DMS53 (cell line): Measurements from ENCODE around the gene ZNF609.

ENCODE experiments used
- DNase-seq: peaks from one replicate; lab custom pipeline; 2025; lab: John Stamatoyannopoulos, UW

Gene ZNF609

DNA sequence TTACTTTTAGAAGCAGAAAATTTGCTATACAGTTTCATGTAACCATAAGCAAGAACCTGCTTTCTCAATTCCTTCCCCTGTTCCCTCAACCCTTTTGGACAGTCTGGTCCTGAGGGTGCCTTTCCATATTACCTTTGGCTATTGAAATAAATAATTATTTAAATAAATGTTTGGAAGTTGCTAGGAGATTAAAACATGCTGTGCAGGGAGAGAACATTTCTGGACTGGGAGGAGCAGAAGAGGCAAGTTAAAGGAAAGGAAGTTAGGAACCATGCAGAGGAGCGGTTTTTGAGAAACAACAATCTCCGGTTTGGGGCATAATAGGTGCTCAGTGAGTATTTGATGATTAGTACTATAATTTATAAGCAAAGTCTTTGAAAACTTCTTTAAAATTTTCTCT, 41.8 kb downstream of the ZNF609 start:
- no peak for DNase-seq

DNA sequence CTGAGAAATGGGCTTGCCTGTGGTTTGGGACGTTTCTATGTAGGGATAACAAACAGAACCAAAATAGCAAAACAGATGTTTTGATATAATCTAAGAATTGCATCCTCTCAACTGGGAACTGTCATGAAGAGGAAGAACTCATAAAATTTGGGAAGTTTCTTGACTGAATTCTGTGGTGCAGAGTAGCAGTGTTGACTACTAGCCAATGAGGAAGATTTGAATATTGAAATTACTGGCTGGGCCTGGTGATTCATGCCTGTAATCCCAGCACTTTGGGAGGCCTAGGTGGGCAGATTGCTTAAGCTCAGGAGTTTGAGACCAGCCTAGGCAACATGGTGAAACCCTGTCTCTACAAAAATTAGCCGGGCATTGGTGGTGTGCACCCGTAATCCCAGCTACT, 42.2 kb downstream of the ZNF609 start:
- DNase-seq, result no peak

DNA sequence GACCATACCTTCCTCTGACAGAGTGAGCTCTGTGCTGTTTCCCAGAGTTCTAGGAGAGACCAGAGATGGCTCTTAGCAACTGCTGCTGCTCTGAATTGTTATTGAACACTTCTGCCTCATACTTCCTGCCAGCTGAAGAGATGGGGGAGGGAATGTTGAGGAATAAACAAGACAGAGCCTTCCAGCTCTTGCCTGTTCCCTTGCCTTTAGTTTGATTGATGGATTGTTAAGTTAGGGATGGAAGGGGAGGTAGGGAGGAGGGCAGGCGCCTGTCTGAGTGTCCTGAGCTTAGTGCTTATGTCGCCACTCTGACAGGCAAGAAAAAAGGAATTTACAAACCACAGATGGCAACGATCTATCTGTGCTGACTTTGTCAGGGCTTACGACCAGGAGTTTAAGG, 42.8 kb downstream of the ZNF609 start:
- peak; percentile 2 for DNase-seq

DNA sequence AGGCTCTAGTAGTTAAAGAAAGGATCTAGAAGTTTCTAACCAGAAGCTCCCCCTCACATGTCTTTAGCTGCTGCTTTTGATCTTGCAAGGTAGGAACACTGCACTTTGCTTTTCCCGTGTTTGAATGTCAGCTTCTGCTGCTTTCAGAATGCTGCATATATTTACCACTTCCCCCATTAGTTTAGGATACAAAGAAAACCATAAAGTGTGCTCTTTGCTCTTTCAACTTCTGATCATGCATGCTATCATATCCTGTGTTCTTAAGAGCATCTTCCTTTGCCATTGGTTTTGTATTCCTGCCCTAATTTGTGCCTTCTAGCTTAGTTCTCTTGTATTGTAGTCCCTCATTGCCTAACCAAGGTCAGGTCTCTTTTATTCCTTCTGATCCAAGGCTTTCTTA, 43.3 kb downstream of the ZNF609 start:
- no peak for DNase-seq

DNA sequence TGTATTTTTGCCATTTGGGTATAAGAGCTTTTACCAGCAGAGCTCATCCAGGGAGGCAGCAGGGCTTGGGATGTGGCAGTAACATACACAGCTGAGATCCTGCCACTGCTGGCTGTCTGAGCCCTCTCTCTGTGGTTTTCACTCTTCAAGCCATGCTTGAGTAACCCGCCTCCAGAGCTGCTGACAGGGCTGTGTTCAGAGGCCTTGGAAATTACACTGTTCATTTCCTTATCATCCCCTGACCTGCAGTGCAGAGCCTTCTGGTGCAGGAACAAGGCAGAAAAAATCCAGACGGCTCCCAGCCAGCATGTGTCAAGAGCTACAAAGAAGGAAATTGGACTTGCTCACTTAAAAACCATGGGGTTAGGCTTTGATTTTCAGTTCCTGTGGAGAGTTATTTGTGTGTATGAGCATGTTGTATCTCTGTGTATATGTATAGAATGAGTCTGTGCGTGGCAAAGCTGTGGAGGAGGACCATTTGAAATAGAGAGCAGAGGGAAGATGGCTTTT, 47.0 kb downstream of the ZNF609 start:
- peak; percentile 46 for DNase-seq

DNA sequence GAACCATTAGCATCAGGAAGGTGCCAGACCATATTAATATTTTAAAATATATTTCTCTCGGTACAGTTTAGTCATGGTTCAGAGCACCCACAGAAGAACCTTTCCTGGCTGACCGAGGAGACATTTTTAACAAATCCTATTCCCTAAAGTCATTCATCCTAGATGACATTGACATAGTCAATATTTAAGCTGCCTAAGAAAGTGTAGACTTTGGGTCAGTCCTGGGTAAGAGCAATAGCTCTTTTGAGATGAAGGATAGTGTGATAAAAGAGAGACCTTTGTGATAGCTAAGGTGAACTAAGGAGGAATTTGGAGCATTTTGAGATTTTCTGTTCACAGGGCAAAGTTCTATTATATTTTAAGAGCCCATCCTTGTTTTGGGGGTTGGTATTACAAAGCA, 47.5 kb downstream of the ZNF609 start:
- no peak for DNase-seq

DNA sequence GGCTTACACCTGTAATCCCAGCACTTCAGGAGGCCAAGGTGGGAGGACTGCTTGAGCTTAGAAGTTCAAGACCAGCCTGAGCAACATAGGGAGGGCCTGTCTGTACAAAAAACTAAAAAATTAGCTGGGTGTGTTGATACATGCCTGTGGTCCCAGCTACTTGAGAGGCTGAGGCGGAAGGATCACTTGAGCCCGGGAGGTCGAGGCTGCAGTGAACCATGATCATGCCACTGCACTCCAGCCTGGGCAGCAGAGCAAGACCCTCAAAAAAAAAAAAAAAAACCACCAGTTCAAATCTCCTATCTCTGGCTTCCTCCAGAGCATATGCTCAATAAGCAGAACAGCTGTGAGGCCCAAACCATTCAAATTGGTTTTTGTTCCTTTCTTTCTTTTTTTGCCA, 53.4 kb downstream of the ZNF609 start:
- no peak for DNase-seq

DNA sequence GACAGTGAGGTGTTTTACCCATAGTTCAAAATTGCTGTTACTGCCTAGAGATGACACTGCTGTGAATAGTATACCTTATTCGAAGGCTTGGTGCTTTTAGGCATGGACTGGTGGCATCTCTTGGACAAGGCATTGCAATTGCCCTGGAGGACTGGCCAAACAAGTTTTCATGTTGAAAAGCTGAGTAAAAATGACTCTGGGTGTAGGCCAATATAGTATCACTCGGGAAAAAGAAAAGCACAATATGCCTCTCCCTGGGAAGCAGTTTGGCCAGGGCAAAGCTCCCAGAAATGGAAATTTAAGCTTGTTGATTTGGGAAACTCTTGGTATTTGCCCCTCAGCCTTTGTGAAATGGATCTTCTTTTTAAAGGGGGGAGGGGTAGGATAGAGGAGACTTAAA, 54.8 kb downstream of the ZNF609 start:
- no peak for DNase-seq

DNA sequence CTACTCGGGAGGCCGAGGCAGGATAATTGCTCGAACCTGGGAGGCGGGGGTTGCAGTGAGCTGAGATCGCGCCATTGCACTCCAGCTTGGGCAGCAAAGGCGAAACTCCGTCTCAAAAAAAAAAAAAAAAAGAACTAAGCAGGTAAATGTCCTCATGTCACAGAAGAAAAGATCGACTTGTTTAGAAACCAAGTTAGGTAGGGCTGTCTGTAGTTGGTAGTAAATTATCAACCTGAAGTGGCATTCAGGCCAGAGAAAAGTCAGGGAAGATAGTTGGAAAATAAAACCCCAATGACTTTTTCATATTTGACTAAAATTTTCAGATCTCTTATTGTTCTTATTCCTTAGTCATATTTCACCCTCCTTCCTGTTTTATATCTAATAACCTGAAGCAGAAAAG, 55.4 kb downstream of the ZNF609 start:
- no peak for DNase-seq

DNA sequence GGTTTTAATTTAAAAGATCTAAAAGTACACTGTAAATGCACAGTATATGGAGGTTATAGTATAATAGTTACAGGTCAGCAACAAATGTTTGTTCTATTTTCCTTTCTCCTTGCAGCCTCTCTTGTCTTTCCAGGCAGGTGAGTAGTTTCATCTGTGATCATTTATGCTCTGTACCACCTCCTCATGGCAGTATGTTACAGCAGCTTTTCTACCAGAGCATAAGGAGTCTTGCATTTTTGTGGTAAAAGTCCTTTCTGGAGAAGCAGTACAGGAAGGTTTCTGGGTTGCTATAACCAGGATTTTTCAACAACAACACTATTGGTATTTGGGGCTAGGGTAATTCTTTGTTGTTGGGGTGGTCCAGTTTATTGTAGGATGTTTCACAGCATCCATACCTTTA, 59.5 kb downstream of the ZNF609 start:
- peak; percentile 2 for DNase-seq

DNA sequence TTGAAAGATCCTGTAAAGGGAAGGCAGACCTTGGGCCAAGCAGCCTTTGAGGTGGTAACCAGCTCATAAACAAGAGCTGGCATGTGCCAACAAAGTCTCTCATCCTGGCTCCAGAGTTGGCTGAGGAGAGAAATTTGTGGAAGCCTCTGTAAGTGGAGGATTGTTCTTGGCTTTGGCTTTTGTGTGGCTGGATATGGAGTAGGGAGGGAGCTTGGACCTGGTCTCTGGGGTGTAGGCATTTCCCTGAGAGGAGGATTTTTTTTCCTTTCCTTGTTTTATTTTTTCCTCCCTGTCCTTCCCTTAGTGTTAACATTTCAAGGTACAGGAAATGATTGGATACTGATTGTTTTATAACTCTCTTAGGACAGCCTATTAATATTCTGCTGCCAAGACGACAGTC, 60.8 kb downstream of the ZNF609 start:
- DNase-seq, result no peak

DNA sequence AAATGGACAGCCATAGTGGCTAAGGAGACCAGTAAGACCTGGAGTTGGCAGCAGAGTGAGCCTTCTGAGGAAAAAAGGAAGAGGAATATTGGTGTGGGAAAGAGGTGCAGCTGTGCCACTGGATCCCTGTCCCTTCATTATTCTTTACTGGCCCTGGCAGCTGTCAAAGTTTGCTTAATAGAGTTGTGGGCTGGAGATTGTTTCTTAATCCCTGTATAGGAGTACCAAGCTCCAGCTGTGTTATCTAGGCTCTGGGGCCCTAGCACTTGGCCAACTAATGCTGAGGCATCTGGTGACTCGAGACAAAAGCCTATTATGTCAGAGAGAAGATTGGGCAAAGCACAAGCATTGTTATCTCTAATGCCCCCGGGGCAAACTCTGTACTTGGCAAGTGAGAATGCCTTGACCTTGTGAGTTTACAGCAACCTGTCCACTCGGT, 61.4 kb downstream of the ZNF609 start:
- DNase-seq, result peak; percentile 21

DNA sequence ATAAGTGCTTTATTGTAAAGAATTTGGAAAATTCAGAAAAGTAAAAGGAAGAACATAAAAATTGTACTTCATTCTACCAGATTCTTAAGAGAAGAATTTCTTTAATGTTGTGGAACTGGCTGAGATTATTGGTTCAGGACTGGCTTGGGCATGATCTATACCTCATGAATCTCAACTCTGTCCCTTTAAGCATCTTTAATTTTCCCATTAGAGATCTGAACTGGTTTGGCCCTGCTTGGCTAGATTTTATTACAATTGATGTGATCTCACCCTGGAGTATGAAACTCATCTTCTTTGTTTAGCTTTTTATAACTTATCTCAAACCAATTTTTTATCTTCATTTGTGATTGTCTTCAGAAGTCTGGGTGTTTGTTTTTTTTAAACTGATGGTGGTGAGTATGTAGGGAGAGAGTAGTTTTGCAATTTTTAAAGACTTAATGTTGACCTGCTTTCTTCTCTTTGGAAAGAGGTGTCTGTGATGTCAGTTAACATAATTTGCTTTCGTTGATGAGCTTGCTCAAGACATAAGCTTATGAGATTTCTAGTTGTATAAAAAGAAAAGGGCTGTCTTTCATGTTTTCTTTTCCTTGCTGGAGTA, 61.9 kb downstream of the ZNF609 start:
- DNase-seq, result no peak

DNA sequence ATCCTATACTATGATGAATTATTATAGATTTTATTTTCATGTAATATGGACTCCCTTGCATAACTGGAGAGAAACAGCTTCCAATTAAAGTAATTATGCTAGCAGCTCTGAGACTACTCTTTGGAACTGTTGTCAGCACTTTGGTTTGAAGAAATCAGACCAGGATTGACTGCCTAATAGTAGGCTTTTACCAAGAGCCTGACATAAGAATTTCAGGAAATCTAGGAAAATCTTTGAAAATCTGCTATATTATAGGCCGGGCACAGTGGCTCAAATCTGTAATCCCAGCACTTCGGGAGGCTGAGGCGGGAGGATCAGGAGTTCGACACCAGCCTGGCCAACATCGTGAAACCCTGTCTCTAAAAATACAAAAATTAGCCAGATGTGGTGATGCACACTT, 62.9 kb downstream of the ZNF609 start:
- no peak for DNase-seq

DNA sequence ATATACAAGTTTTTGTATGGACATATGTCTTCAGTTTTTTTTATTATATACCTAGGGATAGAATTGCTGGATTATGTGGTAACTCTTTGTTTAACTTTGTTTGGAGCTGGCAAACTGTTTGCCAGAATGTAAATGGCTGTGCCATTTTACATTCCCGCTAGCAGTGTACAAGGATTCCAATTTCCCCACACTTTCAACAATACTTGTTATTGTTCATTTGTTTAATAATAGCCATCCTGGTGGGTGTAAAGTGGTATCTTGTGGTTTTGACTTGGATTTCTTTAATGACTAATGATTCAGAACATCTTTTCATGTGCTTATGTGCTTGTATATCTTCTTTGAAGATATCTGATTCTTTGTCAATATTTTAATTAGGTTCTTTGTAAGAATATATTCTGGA, 64.4 kb downstream of the ZNF609 start:
- DNase-seq, result no peak

DNA sequence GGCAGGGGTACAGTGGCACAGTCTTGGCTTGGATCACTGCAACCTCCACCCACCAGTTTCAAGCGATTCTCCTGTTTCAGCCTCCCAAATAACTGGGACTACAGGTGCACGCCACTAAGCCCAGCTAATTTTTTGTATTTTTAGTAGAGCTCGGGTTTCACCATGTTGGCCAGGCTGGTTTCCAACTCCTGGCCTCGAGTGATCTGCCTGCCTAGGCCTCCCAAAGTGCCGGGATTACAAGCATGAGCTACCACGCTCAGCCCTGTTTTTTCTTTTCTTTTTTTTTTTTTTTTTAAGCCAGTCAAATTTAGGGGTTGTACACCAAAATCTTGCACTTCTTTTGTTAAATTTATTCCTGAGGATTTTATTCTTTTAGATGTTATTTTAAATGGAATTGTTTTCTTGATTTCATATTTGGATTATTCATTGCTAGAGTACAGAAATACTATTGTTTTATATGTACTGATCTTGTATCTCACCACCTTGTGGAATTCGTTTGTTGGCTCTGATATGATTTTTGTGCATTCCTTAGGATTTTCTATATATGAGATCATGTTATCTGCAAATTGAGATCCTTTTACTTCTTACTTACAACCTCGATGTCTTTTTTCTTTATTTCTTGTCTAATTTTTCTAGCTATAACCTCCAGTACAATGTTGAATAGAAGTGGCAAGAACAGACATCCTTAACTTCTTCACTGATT, 65.6 kb downstream of the ZNF609 start:
- no peak for DNase-seq

DNA sequence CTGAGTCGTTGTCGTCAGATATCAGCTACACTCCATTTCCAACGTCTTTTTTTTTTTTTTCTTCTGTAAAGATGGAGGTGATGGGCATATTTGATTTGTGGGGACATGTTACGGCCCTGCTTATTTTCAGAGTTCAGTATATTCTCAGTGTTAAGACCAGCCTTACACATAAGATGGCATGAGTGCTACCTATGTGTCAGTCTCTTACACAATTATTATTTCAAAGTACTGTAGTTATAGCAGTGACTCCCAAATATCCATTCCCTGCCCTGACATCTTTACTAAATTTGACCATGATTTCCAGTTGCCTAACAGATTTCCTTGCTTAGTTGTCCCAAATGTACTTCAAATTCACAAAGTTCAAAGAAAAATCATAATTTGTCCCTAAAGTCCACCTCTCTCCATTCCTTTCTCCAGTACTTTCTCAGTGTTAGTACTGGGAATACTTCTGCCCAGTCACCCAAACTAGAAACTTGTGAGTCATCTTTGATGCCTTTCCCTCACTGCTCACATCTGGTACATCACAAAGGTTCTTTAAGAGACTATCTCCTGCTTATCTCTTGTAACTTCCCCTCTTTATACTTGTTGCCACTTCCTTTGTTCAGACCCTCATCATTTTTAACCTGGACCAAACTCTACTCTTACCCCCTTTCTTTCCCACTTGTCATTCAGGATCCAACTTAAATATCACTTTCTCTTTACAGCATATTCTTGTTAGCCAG, 67.0 kb downstream of the ZNF609 start:
- no peak for DNase-seq

DNA sequence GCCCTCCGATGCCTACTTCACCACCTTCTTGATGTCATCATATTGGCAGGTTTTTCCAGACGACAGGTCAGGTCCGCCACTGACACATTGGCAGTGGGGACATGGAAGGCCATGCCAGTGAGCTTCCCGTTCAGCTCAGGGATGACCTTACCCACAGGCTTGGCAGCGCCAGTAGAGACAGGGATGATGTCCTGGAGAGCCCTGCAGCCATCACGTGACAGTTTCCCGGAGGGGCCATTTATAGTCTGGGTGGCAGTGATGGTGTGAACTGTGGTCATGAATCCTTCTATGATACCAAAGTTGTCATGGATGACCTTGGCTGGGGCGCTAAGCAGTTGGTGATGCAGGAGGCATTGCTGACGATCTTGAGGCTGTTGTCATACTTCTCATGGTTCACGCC, 68.5 kb downstream of the ZNF609 start:
- DNase-seq, result no peak

DNA sequence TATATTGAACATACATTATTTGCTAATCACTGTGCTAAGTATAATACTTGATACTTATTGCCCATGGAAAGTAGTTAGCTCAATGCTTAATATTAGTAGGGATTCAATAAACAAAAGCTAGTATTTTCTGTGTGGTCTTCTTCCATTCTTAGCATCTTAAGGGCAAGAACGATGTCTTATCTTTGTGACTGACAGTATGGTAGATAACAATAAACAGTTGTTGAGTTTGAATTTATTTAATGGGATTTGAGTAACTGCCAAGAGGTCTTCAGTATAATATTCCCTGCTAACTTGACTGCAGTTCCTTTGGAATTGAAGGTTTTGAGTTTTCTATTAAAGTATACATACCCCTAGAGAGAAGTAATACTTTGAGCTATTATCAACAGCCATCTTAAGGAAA, 70.1 kb downstream of the ZNF609 start:
- no peak for DNase-seq

DNA sequence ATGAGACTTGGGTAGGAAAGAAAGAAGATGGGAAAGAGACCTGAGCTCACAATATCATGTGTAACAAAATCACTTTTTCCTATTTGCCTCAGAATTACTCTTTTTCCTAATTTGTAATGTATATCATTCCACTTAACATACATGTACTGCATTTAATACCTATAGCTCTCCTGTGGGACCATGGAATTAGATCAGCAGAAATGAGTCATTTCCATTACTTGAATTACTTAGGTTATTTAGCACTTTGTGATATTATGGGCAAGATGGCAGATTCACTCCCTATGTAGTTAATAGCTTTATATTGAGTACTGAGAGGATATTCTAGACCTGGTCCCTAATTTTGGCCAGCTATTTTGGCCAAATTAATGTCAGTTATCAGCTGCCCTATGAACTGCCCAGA, 70.5 kb downstream of the ZNF609 start:
- DNase-seq, result no peak

DNA sequence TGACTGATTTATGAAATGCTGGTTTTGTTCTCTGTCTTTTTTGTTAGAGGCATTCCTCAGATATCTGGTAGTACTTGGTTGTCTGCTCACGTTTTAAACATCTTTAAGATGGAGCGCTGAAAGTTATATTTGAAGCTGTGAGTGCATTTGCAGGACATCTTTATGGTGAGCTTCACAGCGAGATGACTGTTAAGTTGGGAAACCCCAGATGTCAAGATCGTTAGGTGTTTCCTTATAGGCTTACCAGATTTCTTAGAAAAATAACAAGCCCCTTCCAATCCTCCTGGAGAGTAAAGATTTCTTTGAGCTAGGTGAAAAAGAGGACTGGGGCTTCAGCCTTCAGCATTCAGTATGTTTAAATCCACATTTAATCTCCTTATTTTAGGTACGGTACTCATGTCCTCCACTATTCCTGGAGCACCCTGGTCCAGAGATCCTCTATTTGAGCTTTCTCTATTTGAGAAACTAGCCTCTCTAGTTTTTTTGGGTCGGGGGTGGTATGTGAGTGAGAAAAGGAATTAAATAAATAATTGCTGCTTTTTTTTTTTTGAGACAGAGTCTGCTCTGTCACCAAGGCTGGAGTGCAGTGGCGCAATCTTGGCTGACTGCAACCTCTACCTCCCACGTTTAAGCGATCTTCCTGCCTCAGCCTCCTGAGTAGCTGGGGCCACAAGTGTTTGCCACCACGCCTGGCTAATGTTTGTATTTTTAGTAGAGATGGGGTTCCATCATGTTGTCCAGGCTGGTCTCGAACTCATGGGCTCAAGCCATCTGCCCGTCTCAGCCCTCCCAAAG, 72.3 kb downstream of the ZNF609 start:
- DNase-seq, result no peak

DNA sequence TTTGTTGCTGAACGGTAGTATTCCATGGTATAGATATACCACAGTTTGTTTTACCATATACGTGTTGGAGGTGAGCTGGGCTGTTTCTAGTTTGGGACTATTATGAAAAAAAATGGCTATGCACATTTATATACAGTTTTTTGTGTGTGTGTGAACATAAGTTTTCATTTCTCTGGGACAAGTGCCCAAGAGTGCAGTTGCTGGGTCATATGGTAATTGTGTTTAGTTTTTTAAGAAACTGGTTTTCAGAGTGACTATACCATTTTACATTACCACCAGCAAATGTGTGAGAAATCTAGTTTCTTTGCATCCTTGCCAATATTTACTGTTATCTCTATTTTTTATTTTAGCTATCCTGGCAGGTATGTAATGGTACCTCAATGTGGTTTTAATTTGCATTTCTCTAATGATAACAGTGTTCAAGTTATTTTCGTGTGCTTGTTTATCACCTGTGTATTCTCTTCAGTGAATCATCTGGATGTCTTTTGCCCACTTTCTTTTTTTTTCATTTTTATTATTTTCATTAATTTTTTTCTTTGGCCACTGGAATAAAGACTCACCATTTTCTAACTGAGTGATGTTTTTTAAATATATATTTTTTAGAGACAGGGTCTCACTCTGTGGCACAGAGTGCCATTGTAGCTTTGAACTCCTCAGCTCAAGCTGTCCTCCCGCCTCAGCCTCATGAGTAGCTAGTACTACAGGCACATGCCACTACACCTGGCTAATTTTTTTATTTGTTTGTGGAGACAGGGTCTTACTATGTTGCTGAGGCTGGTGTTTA, 75.3 kb downstream of the ZNF609 start:
- DNase-seq, result no peak
